Measurements from ENCODE around the gene DDIT4. TPM values are rescaled to one million over a fixed set of nuclear protein-coding genes. Genes with fewer than 3 reads are reported as not detected.
A peak's percentile ranks its signal among the peaks of the same experiment; 100 is the strongest.
"Not testable (repeated sequence)": the region's sequence is repeated elsewhere in the genome, so short reads cannot be mapped to it uniquely, and the experiment has no call there.

DDIT4 gene
- total and polyA plus RNA-seq, 3 donors from 2014 or later: 46.6 to 94.3 (median 69.6) TPM

DNA sequence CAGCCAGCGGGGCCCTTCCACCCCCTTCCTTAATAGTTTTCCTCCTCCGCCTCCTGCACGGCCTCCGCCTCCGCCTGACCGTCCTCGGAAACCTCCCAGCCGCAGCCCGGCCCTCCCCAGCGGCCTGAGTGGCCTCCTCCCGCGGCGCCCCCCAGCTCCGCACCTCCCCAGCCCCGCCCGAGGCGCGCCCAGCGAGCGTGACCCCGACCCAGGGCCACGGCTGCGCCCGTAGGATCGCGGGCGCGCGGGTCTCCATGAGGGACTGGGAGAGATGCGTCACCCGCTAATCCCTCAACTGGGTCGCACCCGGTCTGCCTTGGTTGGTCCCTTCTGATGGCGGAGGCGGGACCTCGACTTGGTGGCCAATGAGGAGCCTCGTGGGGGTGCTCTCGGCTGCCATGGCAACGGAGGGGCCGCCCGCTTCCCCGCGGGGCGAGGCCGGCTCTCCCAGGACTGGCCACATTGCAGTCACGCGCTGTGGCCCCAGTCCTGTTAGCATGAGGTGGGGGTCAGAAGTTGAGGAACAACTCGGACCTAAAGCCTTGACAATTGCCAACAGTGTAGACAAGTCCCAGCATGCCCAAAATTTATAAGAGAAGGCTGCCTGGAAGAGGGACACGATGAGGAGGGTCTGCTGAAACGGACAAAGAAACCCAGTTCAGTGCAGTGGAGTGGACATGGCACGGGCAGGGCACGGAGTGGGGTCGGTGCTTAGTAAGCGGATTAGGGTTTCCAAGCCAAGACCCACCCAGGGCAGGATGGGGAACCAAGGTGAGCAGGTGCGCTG, 24.3 kb downstream of the DDIT4 start:
- Histone ChIP-seq H3K27me3 (no peaks in the 10 kb centered on the region), H3K4me3 (peak overlapping the region; percentile 49 to 71), H3K9me3 (no peaks in the 10 kb centered on the region), H3K27ac (peak overlapping the region; percentile 83 to 87), H3K36me3 (ENCODE audit: low read depth, missing control alignments) (no peaks in the 10 kb centered on the region), H3K4me1 (peaks cover 16% of the 10 kb centered on the region)
- peak; percentile 64 for TF ChIP-seq POLR2A (IDR thresholded peaks at IDR 0.05)
- TF ChIP-seq, protein P1, sequence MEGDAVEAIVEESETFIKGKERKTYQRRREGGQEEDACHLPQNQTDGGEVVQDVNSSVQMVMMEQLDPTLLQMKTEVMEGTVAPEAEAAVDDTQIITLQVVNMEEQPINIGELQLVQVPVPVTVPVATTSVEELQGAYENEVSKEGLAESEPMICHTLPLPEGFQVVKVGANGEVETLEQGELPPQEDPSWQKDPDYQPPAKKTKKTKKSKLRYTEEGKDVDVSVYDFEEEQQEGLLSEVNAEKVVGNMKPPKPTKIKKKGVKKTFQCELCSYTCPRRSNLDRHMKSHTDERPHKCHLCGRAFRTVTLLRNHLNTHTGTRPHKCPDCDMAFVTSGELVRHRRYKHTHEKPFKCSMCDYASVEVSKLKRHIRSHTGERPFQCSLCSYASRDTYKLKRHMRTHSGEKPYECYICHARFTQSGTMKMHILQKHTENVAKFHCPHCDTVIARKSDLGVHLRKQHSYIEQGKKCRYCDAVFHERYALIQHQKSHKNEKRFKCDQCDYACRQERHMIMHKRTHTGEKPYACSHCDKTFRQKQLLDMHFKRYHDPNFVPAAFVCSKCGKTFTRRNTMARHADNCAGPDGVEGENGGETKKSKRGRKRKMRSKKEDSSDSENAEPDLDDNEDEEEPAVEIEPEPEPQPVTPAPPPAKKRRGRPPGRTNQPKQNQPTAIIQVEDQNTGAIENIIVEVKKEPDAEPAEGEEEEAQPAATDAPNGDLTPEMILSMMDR (IDR thresholded peaks at IDR 0.05): no peak
- intact Hi-C loops (cut with DNase I; ENCODE audit: low total_unique reads): no loop called here
- WGBS, 2 donors: 7 to 9% methylated on average over 21 to 55 of the region's 55 CpGs
- DNase-seq: peak; percentile 99

DNA sequence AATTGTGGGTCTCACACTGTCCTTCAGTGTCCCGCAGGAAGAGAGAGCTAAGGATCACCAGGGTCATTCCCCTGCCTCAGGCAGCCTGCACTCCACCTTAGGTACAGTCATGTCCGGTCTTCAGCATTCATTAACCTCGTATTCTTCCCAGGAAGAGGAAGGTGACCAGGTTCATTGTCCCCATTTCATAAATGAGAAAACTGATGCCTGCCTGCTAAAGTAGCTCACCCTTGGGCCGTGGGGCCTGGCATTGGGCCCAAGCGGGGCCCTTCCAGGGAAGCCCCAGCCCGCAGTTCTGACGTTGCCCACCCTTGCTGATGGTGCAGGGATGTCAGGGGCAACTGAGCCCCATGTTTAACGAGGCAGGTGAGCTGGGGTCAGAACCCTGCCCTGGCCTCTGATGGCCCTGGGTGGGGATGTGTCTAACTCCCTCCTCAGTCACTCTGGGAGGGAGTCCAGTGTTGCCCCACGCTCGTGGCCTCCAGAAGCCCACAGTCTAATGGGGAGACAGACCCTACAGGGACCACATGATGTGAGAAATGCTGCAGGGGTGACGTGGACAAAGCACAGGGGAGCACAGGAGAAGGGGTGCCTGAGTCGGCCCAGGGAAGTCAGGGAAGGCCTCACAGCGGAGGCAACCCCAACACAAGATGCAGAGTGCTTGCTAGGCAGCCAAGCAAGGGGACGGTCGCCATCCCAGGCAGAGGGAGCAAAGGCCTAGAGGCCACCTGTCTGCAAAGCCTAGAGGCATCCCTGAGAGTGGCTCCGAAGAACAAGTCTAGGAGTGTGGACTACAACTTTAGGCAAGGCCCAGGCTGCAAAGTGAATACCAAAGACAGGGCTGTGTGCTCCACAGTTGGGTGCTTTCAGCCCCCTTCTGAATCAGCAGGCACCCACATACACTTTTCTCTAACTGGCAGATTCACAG, 25.1 kb downstream of the DDIT4 start:
- 82 to 90% methylated on average over 5 to 15 of the region's 16 CpGs for WGBS, 2 donors

DNA sequence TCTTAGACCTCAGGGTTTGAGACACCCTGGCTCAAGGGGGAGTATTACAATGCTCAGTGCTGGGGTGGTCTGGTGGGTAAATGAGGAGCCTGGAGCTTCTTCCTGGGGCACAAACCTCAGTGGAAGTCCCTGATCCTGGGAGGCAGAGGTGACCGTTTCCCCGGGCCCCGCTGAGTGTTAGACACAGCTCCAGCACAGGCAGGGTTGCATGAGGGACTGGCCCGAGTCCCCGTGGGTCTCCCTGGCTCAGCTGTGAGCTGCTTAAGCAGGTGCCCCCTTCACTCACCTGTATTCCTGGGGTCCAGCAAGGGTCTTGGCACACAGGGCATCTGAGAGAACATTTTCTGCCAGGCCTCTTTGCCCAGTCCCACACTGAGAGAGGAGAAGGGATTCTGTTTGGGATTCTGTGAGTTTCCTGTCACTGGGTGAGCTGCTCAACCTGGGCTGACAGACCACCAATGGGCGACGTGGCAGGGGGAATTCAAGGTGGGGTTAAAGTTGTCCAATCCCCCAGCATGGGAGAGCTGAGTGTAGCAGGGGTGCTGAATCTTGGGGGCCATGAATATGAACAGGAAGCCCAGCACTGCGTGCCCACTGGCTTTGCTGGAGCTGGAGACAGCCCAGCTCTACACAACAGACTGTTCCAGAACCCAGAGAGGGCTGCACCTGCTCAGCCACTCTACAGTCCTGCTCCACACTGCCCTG, 29.9 kb downstream of the DDIT4 start:
- Histone ChIP-seq H3K36me3 (ENCODE audit: low read depth, missing control alignments) (no peaks in the 10 kb centered on the region), H3K4me3 (no peak overlapping the region), H3K27me3 (no peaks in the 10 kb centered on the region), H3K27ac (no peak overlapping the region), H3K9me3 (no peaks in the 10 kb centered on the region), H3K4me1 (peaks cover 15% of the 10 kb centered on the region)
- TF ChIP-seq, protein P1 (IDR thresholded peaks at IDR 0.05): no peak
- TF ChIP-seq POLR2A (IDR thresholded peaks at IDR 0.05): no peak
- DNase-seq: no peak
- WGBS, 2 donors: 81 to 85% methylated on average over 4 to 8 of the region's 8 CpGs
- intact Hi-C loops (cut with DNase I; ENCODE audit: low total_unique reads): no loop called here

More for the DNA sequence above, 25.1 kb downstream of the DDIT4 start:
- intact Hi-C loops (cut with DNase I; ENCODE audit: low total_unique reads): no loop called here
- H3K27ac ChIP-seq: peak overlapping the region; percentile 83 to 87
- TF ChIP-seq, protein P1 (IDR thresholded peaks at IDR 0.05): no peak
- TF ChIP-seq POLR2A (IDR thresholded peaks at IDR 0.05): no peak
- no peak for DNase-seq
- H3K4me3 ChIP-seq: no peak overlapping the region
- no peaks in the 10 kb centered on the region for H3K27me3 ChIP-seq
- no peaks in the 10 kb centered on the region for H3K9me3 ChIP-seq
- H3K36me3 ChIP-seq (ENCODE audit: low read depth, missing control alignments): no peaks in the 10 kb centered on the region
- peaks cover 16% of the 10 kb centered on the region for H3K4me1 ChIP-seq

DNA sequence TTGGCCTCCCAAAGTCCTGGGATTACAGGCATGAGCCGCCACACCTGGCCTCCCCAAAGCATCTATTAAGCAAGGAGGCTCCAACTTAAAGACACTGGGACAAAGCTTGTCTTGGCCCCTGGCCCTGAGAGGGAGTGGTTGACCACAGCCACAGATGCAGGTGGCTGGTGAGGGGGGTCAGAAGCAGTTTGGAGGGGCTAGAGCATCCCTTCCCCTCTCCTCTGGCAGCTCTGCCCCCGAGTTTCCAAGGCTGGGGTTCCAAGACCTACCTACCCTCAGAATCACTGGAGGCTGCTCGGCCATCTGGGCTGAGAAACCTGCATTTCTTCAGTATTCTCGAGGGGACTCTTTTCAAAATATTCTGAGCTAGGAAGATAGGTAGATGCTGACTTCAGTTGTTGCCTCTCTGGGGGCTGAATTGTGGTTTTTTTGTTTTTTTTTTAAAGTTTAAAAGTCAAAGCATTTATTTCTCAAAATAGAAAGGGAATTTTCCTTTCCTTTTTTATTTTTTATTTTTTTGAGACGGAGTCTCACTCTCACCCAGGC, 32.6 kb downstream of the DDIT4 start:
- H3K27ac ChIP-seq: peak overlapping the region in 1 of 2 donors; percentile 77
- WGBS, 2 donors: 74 to 76% methylated on average over 5 of the region's 5 CpGs
- TF ChIP-seq POLR2A (IDR thresholded peaks at IDR 0.05): no peak
- TF ChIP-seq, protein P1 (IDR thresholded peaks at IDR 0.05): no peak
- H3K36me3 ChIP-seq (ENCODE audit: low read depth, missing control alignments): no peaks in the 10 kb centered on the region
- intact Hi-C loops (cut with DNase I; ENCODE audit: low total_unique reads): no loop called here
- no peaks in the 10 kb centered on the region for H3K9me3 ChIP-seq
- H3K4me3 ChIP-seq: no peak overlapping the region
- peaks cover 36% of the 10 kb centered on the region for H3K4me1 ChIP-seq
- no peaks in the 10 kb centered on the region for H3K27me3 ChIP-seq
- DNase-seq: no peak

DNA sequence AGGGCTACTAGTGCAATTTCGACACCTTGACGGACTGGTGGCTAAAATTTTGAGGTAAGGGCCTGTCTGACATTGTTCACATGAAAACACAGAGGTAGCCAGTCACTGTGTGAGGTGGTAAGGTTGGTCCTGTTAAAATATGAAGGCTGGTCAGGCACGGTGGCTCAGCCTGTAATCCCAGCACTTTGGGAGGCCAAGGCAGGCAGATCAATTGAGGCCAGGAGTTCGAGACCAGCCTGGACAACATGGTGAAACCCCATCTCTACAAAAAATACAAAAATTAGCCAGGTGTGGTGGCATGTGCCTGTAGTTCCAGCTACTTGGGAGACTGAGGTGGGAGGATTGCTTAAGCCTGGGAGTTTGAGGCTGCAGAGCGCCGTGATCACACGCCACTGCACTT, 34.0 kb downstream of the DDIT4 start:
- H3K9me3 ChIP-seq; H3K27me3 ChIP-seq; H3K36me3 ChIP-seq (ENCODE audit: low read depth, missing control alignments); intact Hi-C loops (cut with DNase I; ENCODE audit: low total_unique reads); H3K4me3 ChIP-seq; DNase-seq: not testable (repeated sequence)
- peaks cover 36% of the 10 kb centered on the region for H3K4me1 ChIP-seq
- 82 to 96% methylated on average over 7 of the region's 7 CpGs for WGBS, 2 donors
- peak overlapping the region in 1 of 2 donors; percentile 77 for H3K27ac ChIP-seq

Data from testis (tissue), 3 donors.